SW 1271 (cell line): Measurements from ENCODE around the gene SLC6A13.
"Not testable (repeated sequence)": the region's sequence is repeated elsewhere in the genome, so short reads cannot be mapped to it uniquely, and the experiment has no call there.

Source experiments
- DNase-seq, 2 experiments: peaks; one replicate each; lab custom pipeline; 2025; lab: John Stamatoyannopoulos, UW

Gene SLC6A13

GRCh38 chr12:233615-233968, 29.0 kb downstream of the SLC6A13 start:
- no peak for DNase-seq

- DNase-seq: no peak
Observed at GRCh38 chr12:232731-233614, 29.7 kb downstream of the SLC6A13 start.

GRCh38 chr12:230925-231671, 31.5 kb downstream of the SLC6A13 start:
- no peak for DNase-seq

GRCh38 chr12:229441-230191, 33.0 kb downstream of the SLC6A13 start:
- DNase-seq: no peak

- no peak for DNase-seq
Observed at GRCh38 chr12:228846-229200, 33.8 kb downstream of the SLC6A13 start.

GRCh38 chr12:227923-228845, 34.5 kb downstream of the SLC6A13 start:
- no peak for DNase-seq

- DNase-seq: no peak
Observed at GRCh38 chr12:227286-227915, 35.2 kb downstream of the SLC6A13 start.

- no peak for DNase-seq
Observed at GRCh38 chr12:226401-226800, 36.2 kb downstream of the SLC6A13 start.

GRCh38 chr12:225012-225411, 37.6 kb downstream of the SLC6A13 start:
- DNase-seq: no peak

- no peak for DNase-seq
Observed at GRCh38 chr12:224330-224729, 38.3 kb downstream of the SLC6A13 start.

- no peak for DNase-seq
Observed at GRCh38 chr12:223841-224240, 38.8 kb downstream of the SLC6A13 start.

- no peak for DNase-seq
Observed at GRCh38 chr12:221736-222135, 40.9 kb downstream of the SLC6A13 start.

- no peak for DNase-seq
Observed at GRCh38 chr12:220946-221550, 41.6 kb downstream of the SLC6A13 start.

GRCh38 chr12:220491-220890, 42.1 kb downstream of the SLC6A13 start:
- no peak for DNase-seq

GRCh38 chr12:219891-220352, 42.7 kb downstream of the SLC6A13 start:
- DNase-seq: peak; percentile 51 to 66

- no peak for DNase-seq
Observed at GRCh38 chr12:218728-219590, 43.7 kb downstream of the SLC6A13 start.

GRCh38 chr12:218221-218620, 44.4 kb downstream of the SLC6A13 start:
- DNase-seq: no peak

- not testable (repeated sequence) for DNase-seq
Observed at GRCh38 chr12:217029-217428, 45.6 kb downstream of the SLC6A13 start.

GRCh38 chr12:215116-215515, 47.5 kb downstream of the SLC6A13 start:
- DNase-seq: no peak
